HCT116 (cell line): ENCODE data around the gene CACNA1F. TPM values are rescaled to one million over a fixed set of nuclear protein-coding genes. Genes with fewer than 3 reads are reported as not detected.

ENCODE experiments used
- ATAC-seq: fragments of 200-7000 bp; cut with Tn5 transposase; 2 replicates; pipeline ENCODE4 v1.9.1; 2020; ENCODE audit warnings: mild to moderate bottlenecking, moderate library complexity
- BruUV-seq: library from RNA; stranded (reverse); fragments of 400-500 nt; replicated peaks from 2 replicates; lab custom pipeline; 2021; lab: Mats Ljungman, UMichigan
- CTCF ChIA-PET: fragments of 300-600 bp; sonication (Branson Sonifier 250); formaldehyde crosslinking; loops from one replicate; lab custom pipeline; 2021; ENCODE audit warnings: antibody characterized with exemption; lab: Charles Lee
- POLR2A ChIA-PET: fragments of 300-600, 350-600 bp; sonication (Branson Sonifier 250); formaldehyde crosslinking; loops from one replicate; lab custom pipeline; 2021; ENCODE audit warnings: antibody characterized with exemption; lab: Charles Lee
- RAD21 ChIA-PET, 2 experiments: fragments of 300-600 bp; sonication (Branson Sonifier 250); formaldehyde crosslinking; loops; one replicate each; lab custom pipeline; 2023; ENCODE audit warnings: low total read pairs in 2 of 2; ENCODE audit not compliant: uncharacterized antibody in 2 of 2, unreplicated experiment in 2 of 2, low non-redundant PET in 1 of 2; lab: Charles Lee
- DNase-seq: peaks from one replicate; pipeline ENCODE4 v3.0.0-alpha.2; 2010; ENCODE audit warnings: low read depth, low spot score
- H2AFZ ChIP-seq: fragments of 200-600 bp; shearing (Covaris generic), sonication (generic); 2 replicates; pipeline ENCODE4 v1.6.1; 2017; ENCODE audit warnings: low read depth, mixed run types, mixed read lengths, antibody characterized with exemption, low read length; ENCODE audit not compliant: poor library complexity, severe bottlenecking
- H3K27ac ChIP-seq: 2 replicates; pipeline ENCODE4 v1.5.1; 2012; ENCODE audit warnings: low read depth, low read length
- H3K27me3 ChIP-seq: fragments of 200-600 bp; sonication (generic); 2 replicates; pipeline ENCODE4 v1.6.1; 2016; ENCODE audit warnings: mixed run types, low read length, mixed read lengths; ENCODE audit not compliant: insufficient read depth
- H3K36me3 ChIP-seq, 2 experiments: fragments of 200-500 bp in 1 of 2; fragments of 200-600 bp in 1 of 2; sonication (Bioruptor generic) in 1 of 2; sonication (generic) in 1 of 2; 2 replicates each; pipeline versions ENCODE4 v1.5.1 to v1.6.1; 2014 to 2016; ENCODE audit warnings: low read length in 2 of 2, inconsistent platforms in 1 of 2, mixed read lengths in 1 of 2, mixed run types in 1 of 2; ENCODE audit not compliant: insufficient read depth in 2 of 2, control insufficient read depth in 1 of 2
- H3K4me1 ChIP-seq, 2 experiments: fragments of 200-600 bp in 1 of 2; sonication (generic) in 1 of 2; 2 replicates each; pipeline versions ENCODE4 v1.5.1 to v1.6.1; 2012 to 2017; ENCODE audit warnings: low read length in 2 of 2, inconsistent platforms in 1 of 2, mild to moderate bottlenecking in 1 of 2, mixed read lengths in 1 of 2, mixed run types in 1 of 2, moderate library complexity in 1 of 2; ENCODE audit not compliant: insufficient read depth in 2 of 2, control insufficient read depth in 1 of 2
- H3K4me2 ChIP-seq: fragments of 200-600 bp; sonication (generic); 2 replicates; pipeline ENCODE4 v1.6.1; 2017; ENCODE audit warnings: mixed run types, low read length, mixed read lengths
- H3K4me3 ChIP-seq, 2 experiments: fragments of 200-600 bp in 1 of 2; sonication (generic) in 1 of 2; replicated peaks in 1 of 2; 2 replicates each; pipeline ENCODE4 v1.5.1; 2011 to 2016; ENCODE audit warnings: low read length in 2 of 2, control low read depth in 1 of 2, low read depth in 1 of 2, mild to moderate bottlenecking in 1 of 2, mixed read lengths in 1 of 2, mixed run types in 1 of 2
- H3K79me2 ChIP-seq: fragments of 200-600 bp; sonication (generic); 2 replicates; pipeline ENCODE4 v1.6.1; 2017; ENCODE audit warnings: mild to moderate bottlenecking, mixed run types, low read length, moderate library complexity, mixed read lengths; ENCODE audit not compliant: insufficient read depth
- H3K9ac ChIP-seq: fragments of 200-600 bp; sonication (generic); 2 replicates; pipeline ENCODE4 v1.6.1; 2016; ENCODE audit warnings: low read length, mixed read lengths
- H3K9me2 ChIP-seq: fragments of 200-600 bp; sonication (generic), shearing (Covaris generic); 2 replicates; pipeline ENCODE4 v1.6.1; 2017; ENCODE audit warnings: mixed run types, mild to moderate bottlenecking, moderate library complexity; ENCODE audit not compliant: insufficient read depth
- H3K9me3 ChIP-seq, 2 experiments: fragments of 200-500 bp in 1 of 2; fragments of 200-600 bp in 1 of 2; sonication (Bioruptor generic) in 1 of 2; sonication (generic) in 1 of 2; 2 replicates each; pipeline ENCODE4 v1.6.1; 2014 to 2017; ENCODE audit warnings: low read length in 2 of 2, mixed read lengths in 2 of 2, inconsistent platforms in 1 of 2, low read depth in 1 of 2, mild to moderate bottlenecking in 1 of 2, mixed run types in 1 of 2, moderate library complexity in 1 of 2; ENCODE audit not compliant: control insufficient read depth in 1 of 2, insufficient read depth in 1 of 2
- H4K20me1 ChIP-seq: fragments of 200-600 bp; sonication (generic), shearing (Covaris generic); 2 replicates; pipeline ENCODE4 v1.6.1; 2017; ENCODE audit warnings: mixed run types, mild to moderate bottlenecking, moderate library complexity; ENCODE audit not compliant: insufficient read depth
- CBX3 ChIP-seq: IDR thresholded peaks from 2 replicates; pipeline ENCODE4 v1.6.1; 2012; ENCODE audit warnings: low read depth
- EGR1 ChIP-seq: IDR thresholded peaks from 2 replicates; pipeline ENCODE4 v1.6.1; 2012; ENCODE audit warnings: low read depth
- EZH2 ChIP-seq: fragments of 200-600 bp; sonication (generic); IDR thresholded peaks from 2 replicates; pipeline ENCODE4 v1.6.1; 2017; ENCODE audit warnings: antibody characterized with exemption, mixed run types
- FOSL1 ChIP-seq: IDR thresholded peaks from 2 replicates; pipeline ENCODE4 v1.6.1; 2012; ENCODE audit warnings: low read depth
- JUND ChIP-seq: IDR thresholded peaks from 2 replicates; pipeline ENCODE4 v1.6.1; 2012
- POLR2A ChIP-seq: IDR thresholded peaks from 2 replicates; pipeline ENCODE4 v1.7.0; 2011; ENCODE audit warnings: borderline replicate concordance; ENCODE audit not compliant: insufficient read depth, insufficient read length; ENCODE audit errors: extremely low read depth
- RAD21 ChIP-seq: IDR thresholded peaks from 2 replicates; pipeline ENCODE4 v1.6.1; 2012; ENCODE audit warnings: low read depth, mild to moderate bottlenecking
- SP1 ChIP-seq: IDR thresholded peaks from 2 replicates; pipeline ENCODE4 v1.6.1; 2012; ENCODE audit warnings: low read depth
- SRF ChIP-seq: IDR thresholded peaks from 2 replicates; pipeline ENCODE4 v1.6.1; 2012; ENCODE audit warnings: low read depth
- TCF7L2 ChIP-seq: IDR thresholded peaks from 2 replicates; pipeline ENCODE4 v1.7.0; 2011; ENCODE audit warnings: borderline replicate concordance, inconsistent platforms; ENCODE audit not compliant: insufficient read depth, insufficient read length; ENCODE audit errors: extremely low read depth
- ZFX ChIP-seq: fragments of 450-650 bp; IDR thresholded peaks from 2 replicates; pipeline ENCODE4 v1.6.1; 2017
- ZNF274 ChIP-seq: fragments of 200-500 bp; sonication (Bioruptor generic); IDR thresholded peaks from 2 replicates; pipeline ENCODE4 v1.6.1; 2014; ENCODE audit warnings: mild to moderate bottlenecking, low read depth, low read length, inconsistent platforms
- intact Hi-C: fragments of 100-400 bp; cut with micrococcal nuclease; formaldehyde crosslinking; loops from 2 replicates; pipeline ENCODE4 v1.10.0; 2022
- total RNA-seq: library from RNA; stranded (reverse); gene quantifications from one replicate; pipeline ENCODE4 v1.2.1, GENCODE V29; 2021; ENCODE audit not compliant: unreplicated experiment
- TF ChIP-seq, protein P1 (sequence below): IDR thresholded peaks from 2 replicates; pipeline ENCODE4 v1.6.1; 2012
- TF ChIP-seq, protein P2 (sequence below): IDR thresholded peaks from 2 replicates; pipeline ENCODE4 v1.6.1; 2012
- TF ChIP-seq, protein P3 (sequence below), 3 experiments: fragments of 200-600 bp in 1 of 3; sonication (generic) in 1 of 3; IDR thresholded peaks in 2 of 3; conservative IDR thresholded peaks in 1 of 3; 2 replicates each; pipeline ENCODE4 v1.5.1; 2012 to 2017; ENCODE audit warnings: low read depth in 2 of 3, low read length in 2 of 3, antibody characterized with exemption in 1 of 3, borderline replicate concordance in 1 of 3, control low read depth in 1 of 3, mild to moderate bottlenecking in 1 of 3, mixed read lengths in 1 of 3, mixed run types in 1 of 3, moderate library complexity in 1 of 3; ENCODE audit not compliant: insufficient read depth in 1 of 3

Gene CACNA1F
- total RNA-seq, 1 experiment from 2014 or later: not detected

DNA sequence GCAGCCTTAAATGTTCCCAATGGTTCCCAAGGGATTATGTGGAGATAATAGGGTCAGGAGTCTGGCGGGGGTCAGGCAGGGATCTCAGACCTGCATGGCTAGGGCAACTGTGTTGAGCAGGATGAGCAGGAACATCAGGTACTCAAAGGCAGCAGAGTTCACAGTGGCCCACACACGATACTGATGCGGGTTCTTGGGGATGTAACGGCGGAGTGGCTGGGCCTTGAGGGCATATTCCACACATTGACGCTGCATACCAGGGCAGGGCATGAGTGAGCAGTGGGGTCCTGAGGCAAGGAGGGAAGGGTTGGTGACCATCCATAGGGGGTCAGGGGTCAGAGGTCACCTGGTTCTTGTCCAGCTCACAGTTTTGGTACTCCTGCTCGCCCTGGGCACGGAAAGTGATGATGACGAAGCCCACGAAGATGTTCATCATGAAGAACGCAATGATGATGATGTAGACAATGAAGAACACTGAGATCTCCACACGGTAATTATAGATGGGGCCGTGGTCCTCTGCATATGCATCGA, 18.1 kb downstream of the CACNA1F start:
- Histone ChIP-seq H3K27ac (no peak overlapping the region), H4K20me1 (no peaks in the 10 kb centered on the region), H3K27me3 (no peaks in the 10 kb centered on the region), H3K4me2 (no peak overlapping the region), H3K36me3 (no peaks in the 10 kb centered on the region), H3K4me3 (no peak overlapping the region), H3K9me2 (no peaks in the 10 kb centered on the region), H2AFZ (no peak overlapping the region), H3K9ac (no peak overlapping the region), H3K79me2 (no peaks in the 10 kb centered on the region), H3K9me3 (no peaks in the 10 kb centered on the region), H3K4me1 (no peaks in the 10 kb centered on the region)
- intact Hi-C loops: no loop called here
- ChIA-PET CTCF (no interaction called here), RAD21 (no interaction called here), POLR2A (no interaction called here)
- DNase-seq: no peak
- no peak for ATAC-seq
- BruUV-seq: no TSS peak
- TF ChIP-seq RAD21 (no peak), EGR1 (no peak), TCF7L2 (no peak), SP1 (no peak), ZNF274 (no peak), EZH2 (no peak), FOSL1 (no peak), CBX3 (no peak), SRF (no peak), POLR2A (no peak), JUND (no peak), ZFX (no peak)
- TF ChIP-seq, protein P1, sequence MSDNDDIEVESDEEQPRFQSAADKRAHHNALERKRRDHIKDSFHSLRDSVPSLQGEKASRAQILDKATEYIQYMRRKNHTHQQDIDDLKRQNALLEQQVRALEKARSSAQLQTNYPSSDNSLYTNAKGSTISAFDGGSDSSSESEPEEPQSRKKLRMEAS: no peak
- TF ChIP-seq, protein P2, sequence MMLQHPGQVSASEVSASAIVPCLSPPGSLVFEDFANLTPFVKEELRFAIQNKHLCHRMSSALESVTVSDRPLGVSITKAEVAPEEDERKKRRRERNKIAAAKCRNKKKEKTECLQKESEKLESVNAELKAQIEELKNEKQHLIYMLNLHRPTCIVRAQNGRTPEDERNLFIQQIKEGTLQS: no peak
- TF ChIP-seq, protein P3, sequence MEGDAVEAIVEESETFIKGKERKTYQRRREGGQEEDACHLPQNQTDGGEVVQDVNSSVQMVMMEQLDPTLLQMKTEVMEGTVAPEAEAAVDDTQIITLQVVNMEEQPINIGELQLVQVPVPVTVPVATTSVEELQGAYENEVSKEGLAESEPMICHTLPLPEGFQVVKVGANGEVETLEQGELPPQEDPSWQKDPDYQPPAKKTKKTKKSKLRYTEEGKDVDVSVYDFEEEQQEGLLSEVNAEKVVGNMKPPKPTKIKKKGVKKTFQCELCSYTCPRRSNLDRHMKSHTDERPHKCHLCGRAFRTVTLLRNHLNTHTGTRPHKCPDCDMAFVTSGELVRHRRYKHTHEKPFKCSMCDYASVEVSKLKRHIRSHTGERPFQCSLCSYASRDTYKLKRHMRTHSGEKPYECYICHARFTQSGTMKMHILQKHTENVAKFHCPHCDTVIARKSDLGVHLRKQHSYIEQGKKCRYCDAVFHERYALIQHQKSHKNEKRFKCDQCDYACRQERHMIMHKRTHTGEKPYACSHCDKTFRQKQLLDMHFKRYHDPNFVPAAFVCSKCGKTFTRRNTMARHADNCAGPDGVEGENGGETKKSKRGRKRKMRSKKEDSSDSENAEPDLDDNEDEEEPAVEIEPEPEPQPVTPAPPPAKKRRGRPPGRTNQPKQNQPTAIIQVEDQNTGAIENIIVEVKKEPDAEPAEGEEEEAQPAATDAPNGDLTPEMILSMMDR (IDR thresholded peaks at IDR 0.05 in 2 of 3, conservative IDR thresholded peaks at IDR 0.05 in 1 of 3; ENCODE audit: borderline replicate concordance in 1 of 3, insufficient read depth in 1 of 3, low read depth in 2 of 3, low read length in 2 of 3): no peak
